ENCODE data around the gene TMEM139.

DNA sequence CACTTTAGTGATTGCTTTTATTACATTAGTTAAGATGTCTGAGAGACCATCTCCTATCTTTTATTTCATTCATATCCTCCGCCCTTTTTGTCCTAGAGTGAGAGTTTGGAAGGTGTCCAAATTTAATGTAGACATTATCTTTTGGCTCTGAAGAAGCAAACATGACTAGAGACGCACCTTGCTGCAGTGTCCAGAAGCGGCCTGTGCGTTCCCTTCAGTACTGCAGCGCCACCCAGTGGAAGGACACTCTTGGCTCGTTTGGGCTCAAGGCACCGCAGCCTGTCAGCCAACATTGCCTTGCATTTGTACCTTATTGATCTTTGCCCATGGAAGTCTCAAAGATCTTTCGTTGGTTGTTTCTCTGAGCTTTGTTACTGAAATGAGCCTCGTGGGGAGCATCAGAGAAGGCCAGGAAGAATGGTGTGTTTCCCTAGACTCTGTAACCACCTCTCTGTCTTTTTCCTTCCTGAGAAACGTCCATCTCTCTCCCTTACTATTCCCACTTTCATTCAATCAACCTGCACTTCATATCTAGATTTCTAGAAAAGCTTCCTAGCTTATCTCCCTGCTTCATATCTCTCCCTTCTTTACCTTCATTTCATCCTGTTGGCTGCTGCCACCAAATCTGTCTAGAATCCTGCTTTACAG lies 20.8 kb downstream of the TMEM139 start:
- TF ChIP-seq, protein P1, sequence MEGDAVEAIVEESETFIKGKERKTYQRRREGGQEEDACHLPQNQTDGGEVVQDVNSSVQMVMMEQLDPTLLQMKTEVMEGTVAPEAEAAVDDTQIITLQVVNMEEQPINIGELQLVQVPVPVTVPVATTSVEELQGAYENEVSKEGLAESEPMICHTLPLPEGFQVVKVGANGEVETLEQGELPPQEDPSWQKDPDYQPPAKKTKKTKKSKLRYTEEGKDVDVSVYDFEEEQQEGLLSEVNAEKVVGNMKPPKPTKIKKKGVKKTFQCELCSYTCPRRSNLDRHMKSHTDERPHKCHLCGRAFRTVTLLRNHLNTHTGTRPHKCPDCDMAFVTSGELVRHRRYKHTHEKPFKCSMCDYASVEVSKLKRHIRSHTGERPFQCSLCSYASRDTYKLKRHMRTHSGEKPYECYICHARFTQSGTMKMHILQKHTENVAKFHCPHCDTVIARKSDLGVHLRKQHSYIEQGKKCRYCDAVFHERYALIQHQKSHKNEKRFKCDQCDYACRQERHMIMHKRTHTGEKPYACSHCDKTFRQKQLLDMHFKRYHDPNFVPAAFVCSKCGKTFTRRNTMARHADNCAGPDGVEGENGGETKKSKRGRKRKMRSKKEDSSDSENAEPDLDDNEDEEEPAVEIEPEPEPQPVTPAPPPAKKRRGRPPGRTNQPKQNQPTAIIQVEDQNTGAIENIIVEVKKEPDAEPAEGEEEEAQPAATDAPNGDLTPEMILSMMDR (IDR thresholded peaks at IDR 0.05; ENCODE audit: borderline replicate concordance, extremely low read depth, low read length, poor library complexity, severe bottlenecking) = peak; percentile 77
- no peak for TF ChIP-seq EZH2 (IDR thresholded peaks at IDR 0.05; ENCODE audit: borderline replicate concordance, low read depth, low read length, severe bottlenecking)
